A549 treated with AZD9567 at 1 μM for 4 hours (cell line): ENCODE data around the gene LCE1F. TPM values are rescaled to one million over a fixed set of nuclear protein-coding genes. Genes with fewer than 3 reads are reported as not detected.

ENCODE experiments used
- total RNA-seq: library from RNA; stranded (reverse); fragments of 200-300 nt; extraction: Qiagen RNA extraction; gene quantifications from 5 replicates; pipeline ENCODE4 v1.2.3, GENCODE V29; 2022; ENCODE audit not compliant: insufficient read depth

LCE1F gene, protein sequence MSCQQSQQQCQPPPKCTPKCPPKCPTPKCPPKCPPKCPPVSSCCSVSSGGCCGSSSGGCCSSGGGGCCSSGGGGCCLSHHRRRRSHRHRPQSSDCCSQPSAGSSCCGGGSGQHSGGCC
- total RNA-seq, result not detected in 5 replicates

DNA sequence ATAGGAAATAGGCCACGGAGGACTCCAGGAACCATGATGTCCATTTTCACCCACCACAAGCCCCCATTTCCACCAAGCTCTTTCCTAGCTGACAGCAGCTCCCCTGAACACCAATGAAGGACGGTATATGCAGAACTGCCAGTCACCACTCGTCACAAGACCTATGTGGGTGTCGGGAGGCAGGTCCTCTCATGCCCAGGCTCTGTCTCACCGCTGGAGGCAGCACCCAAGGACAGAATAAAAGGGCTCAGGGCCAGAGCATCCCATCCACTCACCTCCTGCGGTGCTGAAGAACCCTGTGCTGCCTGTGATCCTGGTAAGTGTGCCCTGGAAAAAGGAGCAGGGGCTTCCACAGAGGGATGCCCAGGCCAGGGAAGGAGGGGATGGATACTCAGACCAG, at the start of gene LCE1F:
TSS of gene LCE1F (plus strand) at position 266 of the 400 bp plus-strand sequence. CDS start 1,232 bp downstream, outside the sequence.

DNA sequence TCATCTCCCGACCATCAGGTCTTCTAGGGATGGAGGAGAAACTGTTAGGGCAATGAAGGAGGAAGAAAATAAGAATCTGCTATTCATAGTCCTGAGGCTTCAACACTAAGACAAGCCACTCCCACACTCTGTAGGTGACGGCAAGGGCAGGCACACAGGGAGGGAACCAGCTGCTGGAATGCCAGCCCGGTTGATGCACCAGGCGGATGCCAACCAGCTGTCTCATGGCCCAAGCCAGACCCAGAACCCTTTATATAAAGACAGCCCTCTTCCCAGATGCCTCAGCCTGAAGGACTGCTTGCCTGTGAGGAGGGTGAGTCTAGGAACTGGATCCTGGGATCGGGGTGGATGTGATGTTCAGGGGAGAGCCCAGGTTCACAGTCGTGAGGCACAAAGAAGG, 17.2 kb upstream of the LCE1F start, which contains the start of gene KPRP:
TSS of gene KPRP (plus strand) at position 279 of the 400 bp plus-strand sequence. CDS start 1,564 bp downstream, outside the sequence.

DNA sequence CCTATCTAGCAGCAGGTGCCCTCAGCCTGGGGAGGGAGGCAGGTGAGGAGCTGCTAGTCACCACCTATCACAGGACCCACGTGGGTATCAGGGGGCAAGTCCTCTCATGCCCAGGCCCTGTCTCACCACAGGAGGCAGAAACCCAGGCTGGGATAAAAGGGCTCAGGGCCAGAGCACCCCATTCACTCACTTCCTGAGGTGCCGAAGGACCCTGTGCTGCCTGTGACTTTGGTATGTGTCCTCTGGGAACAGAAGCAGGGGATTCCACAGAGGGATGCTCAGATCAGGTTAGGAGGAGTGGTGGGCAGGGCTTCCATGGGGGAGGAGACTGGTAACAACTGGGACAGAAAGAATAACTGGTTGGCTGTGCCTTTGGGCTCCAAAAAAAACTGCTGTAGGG, 11.1 kb downstream of the LCE1F start, which contains the start of gene LCE1E:
TSS of gene LCE1E (plus strand) at position 181 of the 400 bp plus-strand sequence. CDS start 1,043 bp downstream, outside the sequence.

DNA sequence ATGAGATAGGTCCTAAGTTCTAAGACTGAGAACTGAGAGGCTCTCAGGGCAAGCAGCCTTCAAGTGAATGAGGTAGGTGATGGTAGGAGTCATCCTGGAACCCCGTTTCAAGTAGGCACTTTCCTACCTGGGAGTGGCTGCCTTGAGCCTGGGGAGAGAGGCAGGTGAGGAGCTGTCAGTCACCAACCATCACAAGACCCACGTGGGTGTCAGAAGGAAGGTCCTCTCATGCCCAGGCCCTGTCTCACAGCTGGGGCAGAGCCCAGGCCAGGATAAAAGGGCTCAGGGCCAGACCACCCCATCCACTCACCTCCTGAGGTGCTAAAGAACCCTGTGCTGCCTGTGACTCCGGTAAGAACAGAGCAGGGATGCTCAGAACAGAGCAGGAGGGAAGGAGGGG, 21.5 kb downstream of the LCE1F start, which contains the start of gene LCE1D:
TSS of gene LCE1D (plus strand) at position 301 of the 400 bp plus-strand sequence. CDS start 1,074 bp downstream, outside the sequence.

DNA sequence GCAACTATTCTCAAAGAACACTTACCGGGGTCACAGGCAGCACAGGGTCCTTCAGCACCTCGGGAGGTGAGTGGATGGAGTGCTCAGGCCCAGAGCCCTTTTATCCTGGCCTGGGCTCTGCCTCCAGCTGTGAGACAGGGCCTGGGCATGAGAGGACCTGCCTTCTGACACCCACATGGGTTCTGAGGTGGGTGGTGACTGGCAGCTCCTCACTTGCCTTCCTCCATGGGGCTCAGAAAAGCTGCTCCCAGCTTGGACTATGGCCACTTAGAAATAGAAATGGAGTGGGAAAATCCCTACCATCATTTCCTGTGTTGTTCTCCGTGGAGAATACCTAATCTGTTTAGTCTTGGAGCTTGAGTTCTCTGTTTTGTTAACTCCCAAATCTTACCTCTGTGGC, 31.6 kb downstream of the LCE1F start, which contains the start of gene LCE1C:
TSS of gene LCE1C (minus strand) at position 76 of the 400 bp plus-strand sequence. CDS start 1,173 bp downstream, outside the sequence.

DNA sequence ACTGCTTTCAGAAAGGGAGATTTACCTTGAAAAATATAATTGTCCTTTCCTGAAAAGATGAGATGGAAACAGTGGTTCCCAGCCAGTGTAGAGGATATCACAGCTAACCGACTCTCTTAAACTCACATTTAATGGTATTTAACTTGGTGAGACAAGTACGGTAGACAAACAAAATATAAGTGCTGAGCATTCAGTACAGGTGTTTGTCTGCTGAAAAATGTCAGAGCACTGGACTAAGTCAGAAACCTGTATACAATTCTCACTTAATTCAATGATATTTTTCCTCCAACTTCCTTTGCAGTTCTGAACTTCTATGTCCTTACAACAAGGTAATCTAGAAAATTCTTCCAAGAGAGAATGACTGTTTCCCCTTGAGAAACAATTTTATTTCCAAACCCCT, 36.7 kb downstream of the LCE1F start, which contains the start of gene LCE1B:
TSS of gene LCE1B (plus strand) at position 301 of the 400 bp plus-strand sequence. CDS start 476 bp downstream, outside the sequence.

Other genes starting within 250 kb of the LCE1F start
- 0.15 TPM in 1 of 5 replicates, not detected in the others for gene LCE3E, start 208.4 kb upstream of the LCE1F start, total RNA-seq
- gene LCE3D, start 194.6 kb upstream of the LCE1F start, total RNA-seq, result 1.2 to 1.8 TPM (median 1.4 TPM) in 4 of 5 replicates, not detected in the other
- gene LCE3C, start 174.9 kb upstream of the LCE1F start, total RNA-seq, result not detected in 5 replicates
- not detected in 5 replicates for gene LCE3B, start 161.3 kb upstream of the LCE1F start, total RNA-seq
- not detected in 5 replicates for gene LCE3A, start 152.0 kb upstream of the LCE1F start, total RNA-seq
- not detected in 5 replicates for gene LCE2D, start 111.8 kb upstream of the LCE1F start, total RNA-seq
- not detected in 5 replicates for gene LCE2C, start 99.9 kb upstream of the LCE1F start, total RNA-seq
- not detected in 5 replicates for gene LCE2B, start 89.0 kb upstream of the LCE1F start, total RNA-seq
- not detected in 5 replicates for gene LCE2A, start 76.8 kb upstream of the LCE1F start, total RNA-seq
- gene LCE4A, start 67.0 kb upstream of the LCE1F start, total RNA-seq, result not detected in 5 replicates
- gene KPRP, start 17.1 kb upstream of the LCE1F start, total RNA-seq, result not detected in 5 replicates
- gene LCE1E, start 11.1 kb downstream of the LCE1F start, total RNA-seq, result 0.07 TPM in 1 of 5 replicates, not detected in the others
- gene LCE1D, start 21.6 kb downstream of the LCE1F start, total RNA-seq, result not detected in 5 replicates
- gene LCE1C, start 31.5 kb downstream of the LCE1F start, total RNA-seq, result not detected in 5 replicates
- 0.09 TPM in 1 of 5 replicates, not detected in the others for gene LCE1B, start 36.8 kb downstream of the LCE1F start, total RNA-seq
- not detected in 5 replicates for gene LCE1A, start 52.3 kb downstream of the LCE1F start, total RNA-seq
- gene LCE6A, start 67.7 kb downstream of the LCE1F start, total RNA-seq, result not detected in 5 replicates
- not detected in 5 replicates for gene LCE7A, start 84.9 kb downstream of the LCE1F start, total RNA-seq
- gene SMCP, start 103.2 kb downstream of the LCE1F start, total RNA-seq, result not detected in 5 replicates
- gene IVL, start 133.4 kb downstream of the LCE1F start, total RNA-seq, result 0.05 to 0.09 TPM (median 0.08 TPM) in 4 of 5 replicates, not detected in the other
- not detected in 5 replicates for gene SPRR5, start 172.1 kb downstream of the LCE1F start, total RNA-seq
- not detected in 5 replicates for gene SPRR4, start 195.5 kb downstream of the LCE1F start, total RNA-seq
- not detected in 5 replicates for gene SPRR1A, start 208.9 kb downstream of the LCE1F start, total RNA-seq
- not detected in 5 replicates for gene SPRR3, start 226.6 kb downstream of the LCE1F start, total RNA-seq